Measurements from ENCODE around the gene PKIB.

GRCh38 chr6:122641819-122642218 lies 31.6 kb downstream of the PKIB start:
- no peak for TF ChIP-seq CTCF (IDR thresholded peaks at IDR 0.05)
- TF ChIP-seq POLR2A (IDR thresholded peaks at IDR 0.05) = no peak

All from Peyer's patch (tissue), 4 donors.